ENCODE results near the gene PLXNC1.

The PLXNC1 gene

GRCh38 chr12:94133964-94134795, 14.2 kb upstream of the PLXNC1 start:
- peak; percentile 60 for DNase-seq (ENCODE audit: low spot score)

- DNase-seq (ENCODE audit: low spot score), result no peak
Measured at GRCh38 chr12:94135896-94136295, 12.5 kb upstream of the PLXNC1 start.

- peak; percentile 32 for DNase-seq (ENCODE audit: low spot score)
Measured at GRCh38 chr12:94139816-94140215, 8.6 kb upstream of the PLXNC1 start.

- DNase-seq (ENCODE audit: low spot score), result peak; percentile 72
Measured at GRCh38 chr12:94140556-94140955, 7.8 kb upstream of the PLXNC1 start.

- no peak for DNase-seq (ENCODE audit: low spot score)
Measured at GRCh38 chr12:94141004-94141764, 7.2 kb upstream of the PLXNC1 start.

GRCh38 chr12:94141892-94142291, 6.5 kb upstream of the PLXNC1 start:
- no peak for DNase-seq (ENCODE audit: low spot score)

DNA sequence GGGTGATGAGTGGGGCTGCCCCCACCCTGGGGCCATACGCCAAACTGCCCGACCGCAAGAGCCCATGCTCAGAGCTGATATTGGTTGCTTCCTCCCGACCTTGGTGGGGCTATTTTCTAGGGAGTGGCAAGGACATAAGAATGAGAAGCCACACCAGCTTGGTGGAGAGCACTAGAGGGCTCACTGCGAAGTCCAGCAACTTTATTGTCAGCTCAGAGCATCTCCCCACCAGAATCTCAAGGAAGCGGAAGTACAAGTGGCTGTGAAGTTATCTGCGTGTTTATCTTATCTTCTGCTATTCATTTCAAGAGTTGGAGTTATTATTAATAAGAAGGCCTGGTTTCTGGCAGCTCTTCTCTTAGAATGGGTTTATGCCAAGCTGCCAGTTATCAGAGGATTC, 4.9 kb upstream of the PLXNC1 start:
- DNase-seq (ENCODE audit: low spot score), result no peak

DNA sequence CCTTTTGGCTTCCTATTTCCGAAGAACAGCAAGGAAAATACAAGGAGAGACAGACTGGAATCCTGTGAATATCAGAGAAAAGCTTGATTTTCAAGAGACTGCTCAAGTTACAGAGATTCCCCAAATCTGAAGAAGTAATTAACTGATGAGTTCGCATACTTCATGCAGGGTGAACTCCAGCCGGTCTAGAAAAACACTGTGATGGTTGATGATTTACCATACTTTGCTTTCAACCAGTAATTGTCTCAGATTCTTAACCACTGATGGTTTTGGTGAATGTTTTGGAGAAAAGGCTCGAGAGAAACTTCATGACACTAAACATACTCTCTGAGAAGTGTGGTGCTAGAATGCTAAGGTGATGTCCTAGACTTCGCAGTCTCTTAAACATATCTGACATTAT, 4.4 kb upstream of the PLXNC1 start:
- DNase-seq (ENCODE audit: low spot score), result no peak

- no peak for DNase-seq (ENCODE audit: low spot score)
Measured at GRCh38 chr12:94144781-94145180, 3.6 kb upstream of the PLXNC1 start.

DNA sequence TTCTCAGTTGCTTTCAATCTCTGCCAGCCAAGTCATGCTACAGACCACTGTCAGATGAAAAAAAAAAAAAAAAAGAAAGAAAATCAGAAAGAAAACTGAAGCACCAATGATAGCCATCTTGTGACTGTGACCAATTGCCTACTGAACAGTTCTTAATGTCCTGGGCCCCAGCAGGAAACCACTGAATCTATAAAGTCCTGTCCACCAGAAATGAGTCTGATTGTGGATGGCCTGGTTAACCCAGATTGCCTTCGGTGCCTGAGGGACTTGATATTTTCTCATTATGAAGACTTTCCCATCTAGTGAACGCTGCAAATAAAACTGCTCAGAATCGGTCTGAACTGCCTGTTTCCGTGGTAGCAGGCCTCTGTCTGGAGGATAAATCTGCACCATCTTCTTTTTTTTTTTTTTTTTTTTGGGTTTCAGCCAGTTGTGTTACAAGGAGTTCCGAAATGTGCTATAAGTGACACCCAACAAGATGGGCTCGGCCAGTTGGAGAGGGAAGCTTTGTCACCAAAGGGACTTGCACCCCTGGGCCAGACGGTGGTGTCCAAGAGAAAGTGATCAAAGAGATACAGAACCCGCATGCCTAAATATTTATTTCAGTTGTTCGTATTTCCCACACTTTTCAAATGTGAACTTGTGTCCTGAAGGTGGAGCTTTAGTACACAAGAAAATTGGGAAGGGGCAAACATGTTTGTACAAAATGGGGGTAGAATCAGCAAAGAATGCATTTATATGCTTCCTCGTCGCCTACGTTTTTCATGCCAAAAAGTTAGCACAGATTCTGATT, 3.0 kb upstream of the PLXNC1 start:
- DNase-seq (ENCODE audit: low spot score), result no peak

GRCh38 chr12:94146166-94146936, 2.0 kb upstream of the PLXNC1 start:
- DNase-seq (ENCODE audit: low spot score), result no peak

DNA sequence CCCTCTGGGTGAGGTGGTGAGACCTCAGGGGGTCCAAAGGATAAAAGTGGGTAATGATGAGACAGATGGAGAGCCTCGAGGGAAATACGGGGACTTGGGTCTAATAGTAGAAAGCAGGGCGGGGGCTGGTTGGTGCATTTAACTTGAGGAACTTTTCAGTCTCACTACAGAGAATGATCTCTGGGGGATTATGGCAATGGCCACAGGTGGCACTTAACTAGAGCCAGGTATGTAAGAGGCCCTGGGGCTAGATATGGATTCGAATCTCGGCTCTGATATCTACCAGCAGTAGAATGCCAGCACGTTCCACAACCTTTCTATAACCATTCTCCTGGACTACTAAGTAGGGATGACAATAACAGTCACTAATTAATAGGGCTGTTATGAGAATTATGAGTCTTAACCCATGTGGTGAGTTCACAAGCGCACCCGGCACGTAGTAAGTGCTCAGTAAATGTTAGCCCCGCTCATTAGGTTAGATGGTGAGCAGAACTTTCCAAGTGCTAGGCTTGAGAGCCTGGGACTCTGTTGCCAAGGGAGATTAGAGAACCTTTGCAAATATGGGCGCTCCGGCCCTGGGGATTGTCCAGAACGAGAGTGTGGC, 888 bp upstream of the PLXNC1 start:
- no peak for DNase-seq (ENCODE audit: low spot score)

- DNase-seq (ENCODE audit: low spot score), result peak; percentile 86
Measured at GRCh38 chr12:94148739-94149118, 352 bp downstream of the PLXNC1 start.

- peak; percentile 83 for DNase-seq (ENCODE audit: low spot score)
Measured at GRCh38 chr12:94149119-94149780, 873 bp downstream of the PLXNC1 start.

DNA sequence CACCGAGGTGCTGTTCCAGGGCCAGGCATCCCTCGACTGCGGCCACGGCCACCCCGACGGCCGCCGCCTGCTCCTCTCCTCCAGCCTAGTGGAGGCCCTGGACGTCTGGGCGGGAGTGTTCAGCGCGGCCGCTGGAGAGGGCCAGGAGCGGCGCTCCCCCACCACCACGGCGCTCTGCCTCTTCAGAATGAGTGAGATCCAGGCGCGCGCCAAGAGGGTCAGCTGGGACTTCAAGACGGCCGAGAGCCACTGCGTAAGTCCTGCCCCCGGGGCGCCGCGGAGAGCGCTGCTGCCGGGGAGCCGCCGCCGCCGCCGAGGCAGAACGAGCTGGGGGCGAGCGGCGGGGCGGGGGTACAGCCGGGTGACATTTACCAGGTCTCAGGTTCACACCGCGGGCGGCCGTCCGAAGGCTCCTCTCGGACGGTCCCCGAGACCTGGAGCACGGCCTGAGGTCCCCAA, 1.4 kb downstream of the PLXNC1 start:
- peak; percentile 53 for DNase-seq (ENCODE audit: low spot score)

- peak; percentile 45 for DNase-seq (ENCODE audit: low spot score)
Measured at GRCh38 chr12:94150240-94151121, 2.1 kb downstream of the PLXNC1 start.

- no peak for DNase-seq (ENCODE audit: low spot score)
Measured at GRCh38 chr12:94151582-94151981, 3.2 kb downstream of the PLXNC1 start.

GRCh38 chr12:94152292-94153078, 4.1 kb downstream of the PLXNC1 start:
- no peak for DNase-seq (ENCODE audit: low spot score)

DNA sequence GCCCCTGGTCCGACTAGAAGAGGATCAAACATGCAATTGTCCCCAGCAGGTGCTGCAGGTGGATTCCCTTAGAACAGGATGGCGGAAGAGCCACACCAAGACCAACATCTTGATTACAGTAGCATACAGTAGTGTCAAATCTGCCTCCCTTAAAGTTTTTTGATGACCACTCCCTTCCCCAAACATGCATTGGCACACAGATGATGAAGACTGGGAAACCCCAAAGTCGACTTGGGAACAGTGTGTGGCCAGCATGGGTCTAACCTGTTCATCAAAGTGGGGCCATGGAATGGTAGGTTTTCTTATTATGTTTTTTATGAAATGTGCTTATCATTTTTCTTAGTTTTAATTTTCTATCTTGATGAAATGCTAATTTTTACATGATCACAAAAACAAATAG, 8.8 kb downstream of the PLXNC1 start:
- DNase-seq (ENCODE audit: low spot score), result no peak

Measured in iPS-NIHi11 (cell line).